ENCODE results near the gene STAB2.

The STAB2 gene

GRCh38 chr12:103751600-103751999 lies 164.5 kb downstream of the STAB2 start:
- FAIRE-seq: no peak

- no peak for FAIRE-seq
These were observed 168.4 kb downstream of the STAB2 start for GRCh38 chr12:103755425-103755824.

- FAIRE-seq: no peak
These were observed 169.4 kb downstream of the STAB2 start for GRCh38 chr12:103756443-103756842.

- FAIRE-seq: no peak
These were observed 170.2 kb downstream of the STAB2 start for GRCh38 chr12:103757248-103757647.

GRCh38 chr12:103758310-103759089 lies 171.4 kb downstream of the STAB2 start:
- FAIRE-seq: no peak

GRCh38 chr12:103762473-103762872 lies 175.4 kb downstream of the STAB2 start:
- FAIRE-seq: no peak

GRCh38 chr12:103765322-103765721 lies 178.2 kb downstream of the STAB2 start:
- no peak for FAIRE-seq

GRCh38 chr12:103766028-103766427 lies 179.0 kb downstream of the STAB2 start:
- no peak for FAIRE-seq

- FAIRE-seq: no peak
These were observed 181.5 kb downstream of the STAB2 start for GRCh38 chr12:103768467-103769123.

- FAIRE-seq: no peak
These were observed 182.3 kb downstream of the STAB2 start for GRCh38 chr12:103769240-103769945.

GRCh38 chr12:103771466-103771865 lies 184.4 kb downstream of the STAB2 start:
- FAIRE-seq: no peak

- no peak for FAIRE-seq
These were observed 185.5 kb downstream of the STAB2 start for GRCh38 chr12:103772367-103773108.

- no peak for FAIRE-seq
These were observed 186.2 kb downstream of the STAB2 start for GRCh38 chr12:103773109-103773910.

- no peak for FAIRE-seq
These were observed 188.0 kb downstream of the STAB2 start for GRCh38 chr12:103774977-103775560.

GRCh38 chr12:103778781-103779180 lies 191.7 kb downstream of the STAB2 start:
- FAIRE-seq: no peak

- FAIRE-seq: no peak
These were observed 192.5 kb downstream of the STAB2 start for GRCh38 chr12:103779410-103780092.

GRCh38 chr12:103780093-103780440 lies 193.0 kb downstream of the STAB2 start:
- no peak for FAIRE-seq

- no peak for FAIRE-seq
These were observed 193.9 kb downstream of the STAB2 start for GRCh38 chr12:103780992-103781391.

- FAIRE-seq: no peak
These were observed 195.3 kb downstream of the STAB2 start for GRCh38 chr12:103782399-103782798.

- no peak for FAIRE-seq
These were observed 196.9 kb downstream of the STAB2 start for GRCh38 chr12:103783744-103784664.

All from G401.6 (cell line).